ENCODE data around the gene CFAP92. TPM values are rescaled to one million over a fixed set of nuclear protein-coding genes. Genes with fewer than 3 reads are reported as not detected.

CFAP92 gene, protein sequence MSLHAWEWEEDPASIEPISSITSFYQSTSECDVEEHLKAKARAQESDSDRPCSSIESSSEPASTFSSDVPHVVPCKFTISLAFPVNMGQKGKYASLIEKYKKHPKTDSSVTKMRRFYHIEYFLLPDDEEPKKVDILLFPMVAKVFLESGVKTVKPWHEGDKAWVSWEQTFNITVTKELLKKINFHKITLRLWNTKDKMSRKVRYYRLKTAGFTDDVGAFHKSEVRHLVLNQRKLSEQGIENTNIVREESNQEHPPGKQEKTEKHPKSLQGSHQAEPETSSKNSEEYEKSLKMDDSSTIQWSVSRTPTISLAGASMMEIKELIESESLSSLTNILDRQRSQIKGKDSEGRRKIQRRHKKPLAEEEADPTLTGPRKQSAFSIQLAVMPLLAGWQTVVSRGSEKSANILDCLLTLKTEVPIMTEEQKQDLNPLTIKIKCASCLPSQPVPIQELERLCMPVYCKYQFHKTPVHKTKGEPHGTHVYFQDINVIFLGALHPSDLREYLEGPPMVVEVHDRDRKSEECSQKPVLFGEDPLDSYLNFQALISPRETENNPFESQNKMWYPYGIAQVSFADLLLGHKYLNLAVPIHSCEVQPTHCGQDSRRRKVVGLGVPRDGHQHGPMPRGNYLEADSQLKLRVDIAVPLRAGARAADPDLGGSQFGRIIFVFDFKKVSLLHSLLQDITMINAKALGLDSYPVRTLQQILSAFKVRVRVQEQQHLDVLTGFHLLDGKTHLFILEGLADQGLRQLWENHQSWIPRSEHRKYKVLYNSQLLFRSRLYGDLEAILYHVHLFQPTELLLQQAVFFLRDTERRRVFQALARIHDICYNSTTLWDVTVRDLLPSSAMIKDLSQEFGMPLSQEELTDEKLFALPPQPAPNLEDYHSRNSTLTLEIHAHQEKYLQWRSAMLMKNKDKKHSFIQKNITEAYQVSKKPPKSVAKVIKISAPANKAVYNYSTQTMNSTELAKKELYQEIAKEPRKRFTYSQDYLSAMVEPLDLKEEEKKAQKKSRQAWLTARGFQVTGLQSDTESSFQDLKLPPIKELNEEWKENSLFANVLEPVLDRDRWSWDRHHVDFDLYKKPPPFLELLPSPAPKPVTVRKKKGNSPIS
- total RNA-seq = under 1 TPM in 1 of 2 experiments, not detected in 1; 0.10 TPM

DNA sequence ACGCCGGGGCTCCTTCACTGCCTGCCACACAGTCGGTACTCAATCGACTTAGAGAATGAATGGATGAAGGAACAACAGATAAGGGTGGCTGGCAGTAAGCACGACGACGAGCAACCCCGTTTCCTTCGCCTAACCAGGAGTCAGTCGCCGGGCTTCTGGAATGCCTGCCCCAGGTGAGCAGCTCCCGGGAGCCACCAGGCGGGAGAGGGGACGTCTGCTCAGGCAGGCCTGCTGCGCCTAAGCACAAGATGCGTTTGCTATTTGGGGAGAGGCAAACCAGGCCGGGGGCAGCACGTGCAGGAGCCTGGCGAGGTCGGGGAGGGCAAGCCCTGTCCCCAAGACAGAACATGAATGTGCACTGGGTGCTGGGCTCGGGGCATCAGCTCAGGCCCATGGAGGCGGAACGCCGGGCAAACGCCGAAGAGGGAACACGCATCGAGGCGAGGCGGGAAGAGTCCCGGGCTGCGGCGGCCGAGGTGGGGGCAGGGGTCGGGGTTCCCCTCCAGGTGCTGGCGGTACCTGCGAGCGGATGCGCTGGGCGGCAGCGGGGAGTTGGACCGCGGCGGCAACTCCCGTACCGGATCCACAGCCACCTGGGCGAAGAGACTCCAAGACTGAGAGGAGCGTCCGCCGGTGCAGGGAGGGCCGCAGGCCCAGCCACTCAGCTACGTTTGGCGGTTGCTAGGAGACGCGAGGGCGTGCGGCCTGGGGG is at the start of gene CFAP92:
TSS of gene CFAP92 (minus strand) at position 616 of the 712 bp plus-strand sequence. CDS start 772 bp downstream, outside the sequence.
- Mint-ChIP-seq H3K4me3 (peak within 1 kb of the TSS; percentile 43), H3K9me3 (peaks cover 5% of the 10 kb centered on the region), H3K27ac (peak within 1 kb of the TSS; percentile 76), H3K36me3 (ENCODE audit: low read depth) (no peaks in the 10 kb centered on the region), H3K27me3 (peaks cover 10% of the 10 kb centered on the region), H3K4me1 (peaks cover 38% of the 10 kb centered on the region)
- DNase-seq = peak; percentile 93
- POLR2A ChIA-PET = no interaction called here
- CTCF ChIA-PET = interaction anchor here (0.7 to 2.9 kb wide), 6 partner anchors 11 to 250 kb away, joined by 3 to 11 read pairs (median 4); no protein-coding TSS in a partner anchor

DNA sequence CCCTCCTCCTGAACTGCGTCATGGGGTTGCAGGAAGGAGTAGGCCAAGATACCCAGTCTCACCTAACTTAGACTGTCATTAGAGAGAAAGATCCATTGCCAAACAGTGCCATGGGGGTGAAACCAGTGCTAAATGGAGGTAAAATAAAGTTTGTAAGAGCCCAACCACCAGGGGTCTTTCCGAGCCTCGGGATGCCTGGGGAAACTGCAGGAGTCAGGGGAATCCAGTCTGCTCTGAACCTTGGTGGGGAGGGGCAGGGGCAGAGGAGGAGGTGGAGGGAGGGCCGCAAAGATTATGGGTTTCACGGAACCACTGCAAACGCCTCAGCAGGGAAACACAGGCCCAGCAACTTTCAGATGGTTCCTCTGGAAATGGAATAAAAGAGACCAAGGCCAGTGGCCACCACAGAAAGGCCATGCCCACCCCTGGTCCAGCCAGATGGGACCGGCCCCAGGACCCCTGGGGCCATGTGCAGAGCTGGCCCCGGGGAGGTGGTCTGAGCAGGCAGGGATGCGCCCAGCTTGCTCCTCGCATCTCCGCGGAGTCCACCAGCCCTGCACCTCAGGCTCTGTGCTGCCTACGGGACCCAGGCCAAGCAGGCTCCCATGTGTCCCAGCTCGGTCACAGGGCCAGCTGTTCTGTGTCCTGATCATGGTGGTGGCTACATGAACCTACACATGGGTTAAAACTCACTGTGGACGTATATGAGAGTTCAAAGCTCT is 46.9 kb upstream of the CFAP92 start:
- ChIA-PET CTCF (interaction anchor here (1.0 to 5.6 kb wide), 6 partner anchors 12 to 205 kb away, joined by 3 to 26 read pairs (median 6); no protein-coding TSS in a partner anchor), POLR2A (no interaction called here)
- peaks cover 36% of the 10 kb centered on the region for H3K27me3 Mint-ChIP-seq
- H3K4me3 Mint-ChIP-seq = no peak overlapping the region
- no peak overlapping the region for H3K27ac Mint-ChIP-seq
- no peaks in the 10 kb centered on the region for H3K36me3 Mint-ChIP-seq (ENCODE audit: low read depth)
- H3K9me3 Mint-ChIP-seq = no peaks in the 10 kb centered on the region
- peaks cover 12% of the 10 kb centered on the region for H3K4me1 Mint-ChIP-seq
- no peak for DNase-seq

DNA sequence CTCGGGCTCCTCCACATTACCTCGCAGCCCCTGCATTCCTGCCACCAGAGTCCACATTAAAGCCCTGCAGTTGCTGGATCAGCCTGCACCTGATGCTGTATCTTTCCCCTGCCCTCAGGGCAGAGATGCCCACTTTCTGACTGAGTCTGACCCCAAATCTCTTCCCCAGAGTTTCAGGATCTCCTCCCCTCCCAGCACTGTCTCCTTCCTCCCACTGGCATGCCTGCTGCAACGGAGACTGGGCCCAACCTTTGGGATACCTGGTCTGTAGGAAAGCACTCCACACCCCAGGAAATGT is 46.1 kb upstream of the CFAP92 start:
- Mint-ChIP-seq H3K4me3 (no peak overlapping the region), H3K27ac (no peak overlapping the region), H3K9me3 (no peaks in the 10 kb centered on the region), H3K36me3 (ENCODE audit: low read depth) (no peaks in the 10 kb centered on the region), H3K27me3 (peaks cover 34% of the 10 kb centered on the region), H3K4me1 (peaks cover 17% of the 10 kb centered on the region)
- CTCF ChIA-PET = interaction anchor here (1.0 to 5.6 kb wide), 6 partner anchors 10 to 206 kb away, joined by 3 to 26 read pairs (median 12); no protein-coding TSS in a partner anchor
- no peak for DNase-seq
- POLR2A ChIA-PET = no interaction called here

DNA sequence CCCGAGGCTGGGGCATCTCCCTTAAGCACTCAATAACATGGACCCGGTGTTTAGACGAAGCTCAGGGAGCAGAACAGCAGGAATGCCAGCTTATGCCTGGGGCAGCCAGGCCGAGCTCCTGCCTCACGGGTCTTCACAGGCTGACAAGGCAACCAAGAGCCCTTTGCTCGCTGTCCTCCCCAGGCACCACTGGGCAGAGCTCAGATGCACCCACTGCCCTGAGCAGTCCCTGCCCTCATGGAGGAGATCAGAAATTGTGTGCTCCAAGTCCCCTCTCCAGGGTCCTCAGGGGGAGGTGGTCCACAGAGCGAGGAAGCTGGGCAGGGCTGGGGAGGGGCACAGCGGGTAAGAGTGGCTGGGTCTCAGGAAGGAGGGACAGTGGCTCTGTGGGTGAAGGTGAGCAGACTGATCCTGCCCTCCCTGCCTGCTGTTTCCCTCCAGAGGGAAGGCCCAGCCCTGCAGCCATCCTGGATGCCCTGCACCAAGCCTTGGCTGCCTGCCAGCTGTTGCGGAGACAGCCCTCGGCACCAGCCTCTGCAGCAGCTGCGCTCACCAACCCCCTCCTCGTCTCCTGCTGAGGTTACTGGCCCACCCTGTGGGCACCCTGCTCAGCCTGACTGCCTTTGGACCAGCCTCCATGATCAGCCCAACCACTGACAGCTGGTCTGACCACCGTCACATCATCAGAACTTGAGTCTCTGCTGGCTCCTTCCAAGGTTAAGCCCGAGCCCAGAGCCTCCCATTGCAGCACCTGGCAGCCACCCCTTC is 45.6 kb upstream of the CFAP92 start:
- Mint-ChIP-seq H3K36me3 (ENCODE audit: low read depth) (no peaks in the 10 kb centered on the region), H3K4me3 (no peak overlapping the region), H3K27me3 (peaks cover 31% of the 10 kb centered on the region), H3K4me1 (peaks cover 17% of the 10 kb centered on the region), H3K27ac (no peak overlapping the region), H3K9me3 (no peaks in the 10 kb centered on the region)
- no peak for DNase-seq
- ChIA-PET POLR2A (no interaction called here), CTCF (interaction anchor here (1.0 to 5.6 kb wide), 5 partner anchors 10 to 207 kb away, joined by 3 to 26 read pairs (median 5); no protein-coding TSS in a partner anchor)

DNA sequence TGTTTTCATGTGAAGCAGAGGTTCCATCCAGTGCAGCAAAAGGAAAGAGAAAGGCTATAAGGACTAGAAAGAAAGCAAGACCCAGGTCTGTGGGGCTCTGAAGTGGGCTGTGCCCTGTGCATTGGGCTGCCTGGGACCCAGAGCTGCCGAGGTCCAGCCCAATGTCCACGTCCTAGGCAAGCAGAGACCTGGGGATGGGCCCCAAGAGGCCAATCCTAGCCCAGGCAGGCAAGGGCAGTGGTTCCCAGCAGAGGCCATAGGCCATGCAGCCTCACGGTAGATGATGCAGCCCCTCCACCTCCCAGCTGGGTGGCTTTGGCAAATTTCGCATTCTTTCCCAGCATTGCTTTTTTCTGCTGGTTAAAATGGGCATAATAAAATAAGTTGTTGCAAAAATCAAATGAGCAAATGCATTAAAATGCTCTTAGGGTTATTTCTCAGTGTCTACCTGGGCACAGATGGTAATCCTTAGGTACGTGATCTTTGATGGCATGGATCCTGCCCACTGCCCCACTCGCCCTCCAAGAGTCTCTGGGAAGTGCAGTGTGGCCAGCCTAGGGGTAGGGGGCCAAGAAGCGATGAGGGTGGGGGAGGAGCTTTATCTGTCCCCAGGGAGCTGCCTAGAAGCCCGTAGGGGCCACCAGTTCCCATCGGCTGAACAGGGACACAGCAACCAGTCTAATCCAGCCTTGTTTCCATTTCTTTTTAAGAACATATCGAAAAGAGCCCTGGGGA is 44.4 kb upstream of the CFAP92 start:
- no peak for DNase-seq
- H3K9me3 Mint-ChIP-seq = no peaks in the 10 kb centered on the region
- no peaks in the 10 kb centered on the region for H3K36me3 Mint-ChIP-seq (ENCODE audit: low read depth)
- peaks cover 26% of the 10 kb centered on the region for H3K27me3 Mint-ChIP-seq
- H3K4me3 Mint-ChIP-seq = no peak overlapping the region
- H3K4me1 Mint-ChIP-seq = peaks cover 17% of the 10 kb centered on the region
- ChIA-PET CTCF (interaction anchor here (0.8 to 5.6 kb wide), 4 partner anchors 8 to 47 kb away, joined by 3 to 26 read pairs (median 11); no protein-coding TSS in a partner anchor), POLR2A (interaction anchor here (0.6 kb wide), 1 partner anchor 93 kb away, joined by 7 read pairs; no protein-coding TSS in a partner anchor)
- no peak overlapping the region for H3K27ac Mint-ChIP-seq

DNA sequence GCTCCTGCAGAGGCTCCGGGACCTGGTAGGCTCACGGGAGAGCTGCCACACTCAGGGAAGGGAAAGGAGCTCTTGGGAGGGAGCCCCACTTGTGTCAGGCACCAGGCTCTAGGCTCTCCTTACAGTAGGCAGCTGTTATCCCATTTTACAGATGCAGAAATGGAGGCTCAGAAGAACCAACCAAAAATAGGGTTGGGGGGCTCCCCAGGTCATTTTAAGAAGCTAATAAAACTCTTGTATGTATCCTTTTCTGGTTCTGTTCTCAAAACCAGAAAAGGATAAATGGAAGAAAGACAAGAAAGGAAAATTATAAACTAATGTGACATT is 43.2 kb upstream of the CFAP92 start:
- Mint-ChIP-seq H3K4me1 (peaks cover 17% of the 10 kb centered on the region), H3K4me3 (no peak overlapping the region), H3K27ac (no peak overlapping the region), H3K9me3 (no peaks in the 10 kb centered on the region), H3K36me3 (ENCODE audit: low read depth) (no peaks in the 10 kb centered on the region), H3K27me3 (peaks cover 16% of the 10 kb centered on the region)
- DNase-seq = no peak
- ChIA-PET CTCF (interaction anchor here (0.8 to 5.6 kb wide), 7 partner anchors 10 to 208 kb away, joined by 3 to 26 read pairs (median 4); no protein-coding TSS in a partner anchor), POLR2A (no interaction called here)

DNA sequence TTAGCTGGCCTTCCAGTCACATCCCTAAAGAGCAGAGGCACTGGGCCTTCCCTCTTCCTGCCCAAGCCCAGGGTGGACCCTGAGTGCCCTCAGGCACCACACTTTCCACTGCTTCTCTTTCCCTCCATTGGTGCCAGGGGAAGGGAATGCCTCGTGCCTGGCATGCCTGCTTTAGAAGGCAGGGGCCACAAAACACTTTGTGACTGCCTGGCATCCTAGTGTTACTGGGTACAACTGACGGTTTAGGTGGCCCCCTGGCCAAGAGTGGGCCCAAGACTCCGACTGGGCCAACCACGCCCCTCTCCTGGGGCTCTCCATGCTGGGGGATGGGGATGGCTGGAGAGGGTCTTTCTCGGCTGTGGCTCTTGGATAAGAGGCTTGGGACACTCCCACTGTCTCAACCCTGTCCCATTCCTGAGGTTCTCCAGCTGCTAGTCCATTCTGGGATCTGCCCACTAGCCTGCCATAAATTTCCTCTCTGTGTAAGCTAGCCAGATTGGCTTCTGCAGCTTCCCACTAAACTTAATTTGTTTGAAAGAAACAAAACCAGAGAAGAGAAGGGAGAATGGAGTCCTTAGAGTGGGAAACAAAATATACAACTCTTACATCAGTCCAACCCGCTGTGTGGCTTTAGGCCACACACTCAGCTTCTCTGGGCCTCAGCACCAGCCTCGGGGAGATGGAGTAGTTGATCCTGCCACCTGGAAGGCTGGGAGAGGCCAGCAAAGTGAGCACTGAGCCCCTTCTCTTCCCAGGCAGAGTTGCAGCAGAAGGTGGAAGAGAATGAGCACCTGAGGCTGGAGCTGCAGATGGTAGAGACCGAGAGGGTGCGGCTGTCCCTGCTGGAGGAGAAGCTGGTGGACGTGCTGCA is 42.6 kb upstream of the CFAP92 start:
- Mint-ChIP-seq H3K4me1 (peaks cover 17% of the 10 kb centered on the region), H3K9me3 (no peaks in the 10 kb centered on the region), H3K36me3 (ENCODE audit: low read depth) (no peaks in the 10 kb centered on the region), H3K4me3 (no peak overlapping the region), H3K27me3 (peaks cover 11% of the 10 kb centered on the region), H3K27ac (peak overlapping the region; percentile 31)
- POLR2A ChIA-PET = no interaction called here
- CTCF ChIA-PET = interaction anchor here (0.8 to 5.6 kb wide), 8 partner anchors 10 to 209 kb away, joined by 3 to 26 read pairs (median 4); no protein-coding TSS in a partner anchor
- no peak for DNase-seq

DNA sequence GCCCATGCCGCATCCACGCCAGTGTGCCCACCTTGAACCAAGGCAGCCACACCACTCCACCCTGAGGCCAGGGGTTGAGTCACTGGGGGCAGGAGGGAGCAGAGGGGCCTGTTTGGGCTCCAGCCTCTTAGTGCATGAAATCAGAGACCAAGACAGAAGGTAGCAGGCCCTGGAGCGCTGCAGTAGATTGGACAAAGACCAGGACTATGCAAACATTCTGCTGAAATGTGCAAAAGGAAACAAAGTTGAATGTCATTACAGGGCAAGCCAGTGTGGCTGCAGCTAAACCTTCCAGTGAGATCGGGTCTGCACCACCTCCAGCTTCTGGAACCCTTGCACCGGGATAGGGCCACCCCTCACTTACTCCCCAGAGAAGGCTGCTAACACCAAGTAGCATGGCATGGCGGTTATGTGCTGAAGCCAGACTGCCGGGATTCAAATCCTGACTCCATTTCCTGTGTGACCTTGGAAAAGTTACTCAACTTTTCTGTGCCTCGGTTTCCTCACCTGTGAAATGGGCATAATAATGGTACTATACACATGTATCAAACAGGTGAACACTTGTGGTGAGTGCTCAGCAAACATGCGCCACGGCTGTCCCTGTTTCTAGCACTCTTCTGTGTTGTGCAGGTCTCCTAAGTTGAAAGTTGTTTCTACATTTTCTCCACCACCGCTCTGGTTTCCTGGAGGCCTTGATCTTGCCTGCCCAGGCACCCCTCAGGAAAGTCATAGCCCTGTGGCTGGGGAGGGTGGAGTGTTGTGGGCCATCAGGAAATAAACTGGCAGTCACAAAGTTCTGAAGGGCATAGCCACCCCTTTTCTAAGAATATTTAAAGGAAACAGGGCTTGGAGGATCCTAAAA is 41.7 kb upstream of the CFAP92 start:
- Mint-ChIP-seq H3K4me3 (no peak overlapping the region), H3K27ac (peak overlapping the region; percentile 27), H3K9me3 (no peaks in the 10 kb centered on the region), H3K27me3 (peaks cover 8% of the 10 kb centered on the region), H3K4me1 (peaks cover 17% of the 10 kb centered on the region), H3K36me3 (ENCODE audit: low read depth) (no peaks in the 10 kb centered on the region)
- DNase-seq = peak; percentile 30
- POLR2A ChIA-PET = no interaction called here
- CTCF ChIA-PET = interaction anchor here (1.3 to 5.6 kb wide), 4 partner anchors 9 to 23 kb away, joined by 3 to 26 read pairs (median 12); no protein-coding TSS in a partner anchor

DNA sequence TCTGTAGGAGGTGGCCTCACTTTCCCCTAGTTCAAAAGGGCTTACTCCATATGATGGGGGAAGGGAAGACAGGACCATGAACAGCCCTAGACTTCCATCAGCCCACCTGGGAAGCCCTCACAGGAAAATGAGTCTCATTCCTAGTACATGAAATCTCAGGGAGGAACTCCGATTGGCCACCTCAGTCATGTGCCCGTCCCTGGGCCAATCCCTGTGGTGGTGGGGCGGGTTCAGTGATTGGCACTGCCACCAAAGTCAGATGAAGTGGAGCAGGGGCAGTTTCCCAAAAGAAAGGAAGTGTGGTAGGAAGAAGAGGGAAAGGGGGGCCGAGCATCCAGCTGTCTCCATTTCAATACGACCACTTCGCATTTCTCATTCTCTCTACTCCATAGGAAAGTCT is 40.8 kb upstream of the CFAP92 start:
- ChIA-PET CTCF (interaction anchor here (0.8 to 1.3 kb wide), 2 partner anchors 14 to 18 kb away, joined by 3 to 4 read pairs; no protein-coding TSS in a partner anchor), POLR2A (no interaction called here)
- DNase-seq = no peak
- Mint-ChIP-seq H3K4me3 (no peak overlapping the region), H3K9me3 (no peaks in the 10 kb centered on the region), H3K36me3 (ENCODE audit: low read depth) (no peaks in the 10 kb centered on the region), H3K4me1 (peaks cover 17% of the 10 kb centered on the region), H3K27ac (no peak overlapping the region), H3K27me3 (peaks cover 2% of the 10 kb centered on the region)
